Lower leg skin (tissue), 3 donors: ENCODE measurements around the gene HCN4.

Experiments
- CTCF ChIP-seq, 3 donors: fragments of 450-650 bp; IDR thresholded peaks; one replicate each; pipeline ENCODE4 v1.5.1; 2016; ENCODE audit warnings: antibody characterized with exemption in 3 of 3, mild to moderate bottlenecking in 3 of 3, moderate library complexity in 2 of 3
- POLR2A ChIP-seq, 2 donors: fragments of 450-650 bp; IDR thresholded peaks; one replicate each; pipeline ENCODE4 v1.6.1; 2016 to 2017; ENCODE audit warnings: antibody characterized with exemption in 2 of 2, mild to moderate bottlenecking in 1 of 2, moderate library complexity in 1 of 2

GRCh38 chr15:73345658-73346057 lies 23.1 kb downstream of the HCN4 start:
- TF ChIP-seq POLR2A (IDR thresholded peaks at IDR 0.05) (no peak), CTCF (IDR thresholded peaks at IDR 0.05) (no peak)
